Measurements from ENCODE around the gene DHRS13. TPM values are rescaled to one million over a fixed set of nuclear protein-coding genes. Genes with fewer than 3 reads are reported as not detected.

Gene DHRS13
- total and polyA plus RNA-seq, 10 of the 15 experiments (the other 5 are each of a cell fraction or from before 2014, with no cell fraction given), result 0.18 to 55.2 (median 31.3) TPM; not detected in 1

GRCh38 chr17:28861393-28862203 lies 41.3 kb downstream of the DHRS13 start (continued):
- TF ChIP-seq TCF3 (IDR thresholded peaks at IDR 0.05; ENCODE audit: borderline replicate concordance, insufficient read depth, low read depth, low read length), result no peak
- no peak for TF ChIP-seq ZBED1 (IDR thresholded peaks at IDR 0.05; ENCODE audit: borderline replicate concordance)
- no peak for TF ChIP-seq TBL1XR1 (IDR thresholded peaks at IDR 0.05; ENCODE audit: low read depth, low read length)
- TF ChIP-seq FOS (IDR thresholded peaks at IDR 0.05; ENCODE audit: borderline replicate concordance, extremely low read depth, insufficient read length), result no peak
- TF ChIP-seq ZNF274 (IDR thresholded peaks at IDR 0.05; ENCODE audit: insufficient read depth, insufficient read length), result no peak
- no peak for TF ChIP-seq CBX3 (IDR thresholded peaks at IDR 0.05; ENCODE audit: borderline replicate concordance, low read depth)

- in situ Hi-C loops (cut with MboI) (no loop called here), intact Hi-C loops (cut with micrococcal nuclease; ENCODE audit: unreplicated experiment) (no loop called here)
- no TSS peak for BruUV-seq (replicated peaks)
- no peak overlapping the region for H3K4me3 ChIP-seq
- H3K36me3 ChIP-seq (ENCODE audit: control insufficient read depth in 2 of 2, insufficient read depth in 2 of 2, low read length in 1 of 2), result peaks cover 10 to 16% of the 10 kb centered on the region in 2 experiments; a peak in 3 of 4 replicates
- no peaks in the 10 kb centered on the region for H3K9me3 ChIP-seq (replicated peaks; ENCODE audit: control insufficient read depth, insufficient read depth, low read length)
- H3K4me1 ChIP-seq (ENCODE audit: control insufficient read depth, insufficient read depth, low read length), result peaks cover 10% of the 10 kb centered on the region
- H3K79me2 ChIP-seq (ENCODE audit: control insufficient read depth, insufficient read depth, low read length), result peaks cover 3% of the 10 kb centered on the region
- FAIRE-seq (no peak), ATAC-seq (no peak), DNase-seq (ENCODE audit: low read depth, low spot score) (no peak)
- TF ChIP-seq RAD21 (IDR thresholded peaks at IDR 0.05; ENCODE audit: insufficient read depth, low read depth, low read length) (no peak), SPI1 (IDR thresholded peaks at IDR 0.05; ENCODE audit: borderline replicate concordance, insufficient read depth, low read depth, low read length) (no peak), PML (IDR thresholded peaks at IDR 0.05; ENCODE audit: low read length) (no peak), TAF1 (IDR thresholded peaks at IDR 0.05; ENCODE audit: borderline replicate concordance, low read depth, low read length) (no peak), ESRRA (IDR thresholded peaks at IDR 0.05; ENCODE audit: low read length) (no peak)
- ChIA-PET POLR2A (no interaction called here), RAD21 (ENCODE audit: unreplicated experiment) (interaction anchor here (1.3 kb wide), 1 partner anchor 18 kb away, joined by 3 read pairs; no protein-coding TSS in a partner anchor), SMC1A (ENCODE audit: uncharacterized antibody, unreplicated experiment) (no interaction called here), CTCF (interaction anchor here (1.1 to 1.5 kb wide), 2 partner anchors 11 to 97 kb away, joined by 3 to 4 read pairs; no protein-coding TSS in a partner anchor)
- no peak overlapping the region for H3K27ac ChIP-seq (ENCODE audit: control insufficient read depth, insufficient read depth)
- no peak overlapping the region for H2AFZ ChIP-seq (ENCODE audit: control insufficient read depth, low read depth, low read length)
- no peaks in the 10 kb centered on the region for H3K27me3 ChIP-seq (replicated peaks in 1 of 2; ENCODE audit: control insufficient read depth in 2 of 2, insufficient read depth in 2 of 2, low read length in 1 of 2)
- H4K20me1 ChIP-seq (ENCODE audit: control insufficient read depth, insufficient read depth), result no peaks in the 10 kb centered on the region
- WGBS (ENCODE audit: insufficient coverage, insufficient replicate concordance, low lambda C conversion rate, missing lambda C conversion rate), result 95% methylated on average over 4 of the region's 4 CpGs
- H3K9ac ChIP-seq (ENCODE audit: control insufficient read depth, insufficient read depth, low read length), result no peak overlapping the region
- H3K4me2 ChIP-seq (ENCODE audit: control insufficient read depth, insufficient read depth), result no peak overlapping the region
Observed at GRCh38 chr17:28860363-28860808, 42.5 kb downstream of the DHRS13 start.

Measured in GM12878 (cell line).